ENCODE data around the gene GSK3B.

- no peak for TF ChIP-seq CTCF (IDR thresholded peaks at IDR 0.05)
- no peak for TF ChIP-seq POLR2A (IDR thresholded peaks at IDR 0.05)
Observed at GRCh38 chr3:120094776-120095225, 554 bp upstream of the GSK3B start.
